Duodenal mucosa (tissue), 2 donors: ENCODE results near the gene ATG14.
A peak's percentile ranks its signal among the peaks of the same experiment; 100 is the strongest.
"Not testable (repeated sequence)": the region's sequence is repeated elsewhere in the genome, so short reads cannot be mapped to it uniquely, and the experiment has no call there.

Experiments
- H3K27ac ChIP-seq: one replicate; pipeline ENCODE4 v1.7.0; 2013; ENCODE audit warnings: low read depth, low read length
- H3K27me3 ChIP-seq, 2 donors: one replicate each; pipeline ENCODE4 v1.7.0; 2013; ENCODE audit warnings: low read length in 2 of 2, control low read depth in 1 of 2; ENCODE audit not compliant: insufficient read depth in 2 of 2, control insufficient read depth in 1 of 2
- H3K36me3 ChIP-seq, 2 donors: one replicate each; pipeline ENCODE4 v1.7.0; 2013; ENCODE audit warnings: low read length in 2 of 2, control low read depth in 1 of 2; ENCODE audit not compliant: insufficient read depth in 2 of 2, control insufficient read depth in 1 of 2
- H3K4me1 ChIP-seq, 2 donors: one replicate each; pipeline ENCODE4 v1.7.0; 2013; ENCODE audit warnings: low read length in 2 of 2, control low read depth in 1 of 2; ENCODE audit not compliant: insufficient read depth in 2 of 2, control insufficient read depth in 1 of 2
- H3K4me3 ChIP-seq, 2 donors: one replicate each; pipeline ENCODE4 v1.7.0; 2013; ENCODE audit warnings: low read length in 2 of 2, low read depth in 1 of 2
- H3K9ac ChIP-seq, 2 donors: one replicate each; pipeline ENCODE4 v1.7.0; 2013; ENCODE audit warnings: low read length in 2 of 2, low read depth in 1 of 2
- H3K9me3 ChIP-seq, 2 donors: one replicate each; pipeline ENCODE4 v1.7.0; 2013; ENCODE audit warnings: low read length in 2 of 2, control low read depth in 1 of 2; ENCODE audit not compliant: control insufficient read depth in 1 of 2

The ATG14 gene

DNA sequence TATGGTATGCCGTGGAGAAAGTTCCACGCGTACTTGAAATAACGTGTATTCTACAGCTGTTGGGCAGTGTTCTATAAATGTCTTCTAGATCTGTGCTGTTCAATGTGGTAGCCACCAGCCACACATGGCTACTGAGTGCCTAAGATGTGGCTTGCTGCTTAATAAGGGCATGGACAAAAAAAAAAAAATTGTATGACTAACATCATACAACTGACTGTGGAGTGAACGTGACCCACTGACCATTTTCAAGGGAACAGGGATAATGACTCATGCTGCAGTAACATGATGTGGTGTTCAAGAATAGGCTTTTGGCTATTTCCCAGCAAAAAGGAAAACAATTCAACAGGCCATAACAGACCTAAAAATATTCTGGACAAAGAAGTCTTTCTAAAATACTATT lies 13.0 kb downstream of the ATG14 start:
- H3K9ac ChIP-seq: no peak overlapping the region
- no peaks in the 10 kb centered on the region for H3K4me1 ChIP-seq
- H3K4me3 ChIP-seq: no peak overlapping the region
- H3K9me3 ChIP-seq: no peaks in the 10 kb centered on the region
- no peaks in the 10 kb centered on the region for H3K27me3 ChIP-seq
- no peak overlapping the region for H3K27ac ChIP-seq
- H3K36me3 ChIP-seq: peaks cover 0 to 16% of the 10 kb centered on the region in 2 donors

DNA sequence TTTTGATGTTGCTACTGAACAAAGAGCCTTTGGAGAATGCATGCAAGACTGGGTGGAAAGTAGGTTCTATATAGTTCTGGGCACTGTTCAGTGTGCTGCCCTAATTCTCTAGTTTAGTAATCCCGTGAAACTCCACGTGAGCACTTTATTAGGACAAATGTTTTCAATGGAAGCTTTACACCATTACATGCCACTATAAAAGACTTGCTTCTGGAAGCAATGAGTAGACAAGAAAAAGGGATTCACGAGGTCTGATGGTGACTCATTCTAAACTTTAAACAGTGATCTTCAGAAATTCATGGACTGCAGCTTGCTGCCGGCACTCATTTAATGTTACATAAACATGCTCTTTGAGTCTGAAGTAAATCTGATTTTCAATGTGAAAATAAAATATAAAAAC lies 22.3 kb downstream of the ATG14 start:
- peaks cover 3 to 12% of the 10 kb centered on the region in 2 donors for H3K36me3 ChIP-seq
- no peak overlapping the region for H3K27ac ChIP-seq
- H3K9me3 ChIP-seq: no peaks in the 10 kb centered on the region
- no peaks in the 10 kb centered on the region for H3K27me3 ChIP-seq
- peaks cover 0 to 16% of the 10 kb centered on the region in 2 donors for H3K4me1 ChIP-seq
- no peak overlapping the region for H3K9ac ChIP-seq
- H3K4me3 ChIP-seq: no peak overlapping the region

DNA sequence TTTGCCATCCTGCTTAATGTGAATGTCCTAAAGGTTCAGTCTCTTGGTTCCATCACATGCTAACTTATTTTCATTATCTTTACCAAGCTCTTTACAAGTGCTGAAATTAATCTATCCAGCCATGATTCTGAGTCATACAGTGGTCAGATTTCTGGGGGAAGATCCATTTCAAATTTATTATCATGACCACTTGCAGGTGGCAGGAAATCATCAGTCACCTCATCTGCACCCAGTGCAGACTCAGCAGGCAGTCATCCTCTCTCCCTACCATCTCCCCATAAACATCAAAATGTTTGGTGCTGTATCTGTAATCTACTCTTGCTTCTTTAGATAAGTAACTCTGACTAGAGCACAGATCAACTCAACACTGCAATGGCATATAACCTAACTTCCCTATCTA lies 23.5 kb downstream of the ATG14 start:
- Histone ChIP-seq H3K36me3 (peaks cover 3 to 17% of the 10 kb centered on the region in 2 donors), H3K9me3 (no peaks in the 10 kb centered on the region), H3K27ac (no peak overlapping the region), H3K4me3 (no peak overlapping the region), H3K27me3 (no peaks in the 10 kb centered on the region), H3K4me1 (peaks cover 0 to 16% of the 10 kb centered on the region in 2 donors), H3K9ac (no peak overlapping the region)

DNA sequence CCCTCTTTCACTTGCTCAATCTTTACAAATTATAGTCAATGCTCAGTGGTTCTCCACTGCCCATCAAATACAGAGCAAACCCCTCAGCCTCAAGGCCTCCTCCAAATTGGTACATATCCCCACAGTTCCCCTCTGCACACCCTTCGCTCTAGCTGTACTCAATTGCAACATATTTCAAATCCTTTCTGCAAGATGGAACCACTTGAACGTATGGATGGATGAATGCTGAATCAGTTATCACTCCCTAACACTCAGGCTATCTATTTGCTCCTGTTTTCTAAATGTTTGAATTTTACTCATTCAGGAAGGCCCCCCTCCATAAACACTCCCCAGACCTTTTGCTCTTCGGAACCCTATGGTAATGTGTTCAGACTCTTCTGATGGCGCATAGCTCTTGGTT lies 24.5 kb downstream of the ATG14 start:
- no peaks in the 10 kb centered on the region for H3K9me3 ChIP-seq
- no peak overlapping the region for H3K9ac ChIP-seq
- no peak overlapping the region for H3K4me3 ChIP-seq
- no peaks in the 10 kb centered on the region for H3K27me3 ChIP-seq
- no peak overlapping the region for H3K27ac ChIP-seq
- H3K4me1 ChIP-seq: peaks cover 0 to 16% of the 10 kb centered on the region in 2 donors
- H3K36me3 ChIP-seq: peaks cover 3 to 15% of the 10 kb centered on the region in 2 donors

DNA sequence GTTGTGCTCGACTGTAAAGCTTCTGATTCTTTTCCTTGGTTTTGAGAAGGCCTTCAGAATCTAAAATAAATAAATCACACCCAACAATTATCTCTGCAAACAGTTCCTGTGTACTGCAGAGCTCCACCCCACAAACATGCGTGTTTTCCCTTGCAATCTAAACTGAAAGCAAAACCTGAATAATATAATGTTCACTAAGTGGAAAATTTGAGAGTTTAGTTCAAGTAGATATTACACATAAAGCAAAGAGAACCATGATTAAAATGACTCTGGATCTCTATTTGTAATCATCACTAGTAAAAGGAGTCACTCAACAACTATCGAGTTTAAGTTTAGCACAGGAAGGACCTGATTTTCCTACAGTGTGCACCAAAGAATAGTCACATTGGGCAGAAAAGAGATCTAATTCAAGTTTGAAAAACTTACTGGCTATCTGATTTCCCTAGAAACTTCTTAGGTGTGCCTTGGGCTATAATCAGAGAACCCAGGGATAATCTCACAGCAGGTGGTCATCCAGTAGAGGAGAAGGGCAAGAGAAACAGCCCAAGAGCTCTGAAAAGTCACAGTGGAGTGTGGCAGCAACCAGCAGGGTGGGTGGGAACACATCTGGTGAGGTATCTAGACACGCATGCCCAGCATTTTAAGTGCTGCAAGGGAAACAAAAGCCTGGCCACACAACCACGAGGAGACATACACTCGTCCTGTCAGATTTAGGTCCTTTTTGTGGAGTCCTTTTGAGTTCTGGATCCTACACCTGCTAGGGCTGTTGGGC lies 25.4 kb downstream of the ATG14 start:
- H3K27me3 ChIP-seq: no peaks in the 10 kb centered on the region
- H3K36me3 ChIP-seq: peaks cover 9 to 21% of the 10 kb centered on the region in 2 donors
- peak overlapping the region; percentile 47 for H3K27ac ChIP-seq
- no peak overlapping the region for H3K9ac ChIP-seq
- H3K4me1 ChIP-seq: peaks cover 0 to 16% of the 10 kb centered on the region in 2 donors
- no peaks in the 10 kb centered on the region for H3K9me3 ChIP-seq
- peak overlapping the region in 1 of 2 donors; percentile 5 for H3K4me3 ChIP-seq

DNA sequence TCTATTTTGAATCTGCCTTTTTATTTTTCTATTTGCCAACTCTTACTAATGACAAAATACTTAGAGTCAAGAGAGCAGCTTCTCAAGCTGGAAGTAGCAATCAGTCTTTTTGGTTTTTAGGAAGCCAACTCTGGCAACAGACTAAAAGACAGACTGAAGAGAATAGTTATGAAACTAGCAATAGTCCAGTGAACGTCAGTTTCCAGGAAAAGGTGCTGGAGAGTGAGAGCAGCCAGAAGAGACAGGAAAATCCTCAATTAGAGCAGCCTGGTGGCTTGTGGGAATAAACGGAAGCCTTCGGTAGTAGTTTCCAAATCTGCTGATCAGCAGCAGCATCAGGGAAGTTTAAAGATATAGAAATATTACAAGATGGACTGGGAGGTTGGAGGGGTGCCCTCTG lies 27.1 kb downstream of the ATG14 start:
- H3K9me3 ChIP-seq: no peaks in the 10 kb centered on the region
- H3K27me3 ChIP-seq: no peaks in the 10 kb centered on the region
- H3K27ac ChIP-seq: no peak overlapping the region
- no peak overlapping the region for H3K4me3 ChIP-seq
- H3K9ac ChIP-seq: no peak overlapping the region
- peaks cover 0 to 16% of the 10 kb centered on the region in 2 donors for H3K4me1 ChIP-seq
- H3K36me3 ChIP-seq: peaks cover 14 to 34% of the 10 kb centered on the region in 2 donors

DNA sequence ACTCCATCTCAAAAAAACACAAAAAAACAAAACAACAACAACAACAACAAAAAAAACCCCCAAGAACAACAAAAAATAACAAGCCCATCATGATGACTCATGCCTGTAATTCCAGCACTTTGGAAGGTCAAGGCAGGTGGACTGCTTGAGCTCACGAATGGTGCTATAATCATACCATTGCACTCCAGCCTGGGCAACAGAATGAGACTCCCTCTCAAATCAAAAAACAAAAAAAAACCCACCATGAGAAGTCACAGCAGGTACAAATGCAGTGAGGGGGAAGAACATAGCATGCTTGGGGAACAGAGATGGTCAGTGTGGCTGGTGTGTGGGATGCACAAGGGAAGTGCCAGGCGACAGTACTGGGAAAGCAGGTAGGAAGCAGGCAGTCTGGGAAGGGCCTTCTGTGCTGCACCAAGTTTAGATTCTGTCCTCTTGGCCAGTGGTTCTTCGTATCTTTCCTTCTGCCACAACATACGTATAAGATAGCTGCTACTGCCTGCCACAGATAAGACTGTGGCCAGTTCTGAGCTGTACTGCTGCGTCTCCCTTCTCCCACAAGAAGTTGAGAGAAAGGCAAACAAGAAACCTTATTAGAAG lies 28.0 kb downstream of the ATG14 start:
- Histone ChIP-seq H3K27me3 (no peaks in the 10 kb centered on the region), H3K27ac (no peak overlapping the region), H3K9me3 (no peaks in the 10 kb centered on the region), H3K36me3 (peaks cover 18 to 33% of the 10 kb centered on the region in 2 donors), H3K4me1 (peaks cover 0 to 16% of the 10 kb centered on the region in 2 donors), H3K9ac (no peak overlapping the region), H3K4me3 (no peak overlapping the region)

DNA sequence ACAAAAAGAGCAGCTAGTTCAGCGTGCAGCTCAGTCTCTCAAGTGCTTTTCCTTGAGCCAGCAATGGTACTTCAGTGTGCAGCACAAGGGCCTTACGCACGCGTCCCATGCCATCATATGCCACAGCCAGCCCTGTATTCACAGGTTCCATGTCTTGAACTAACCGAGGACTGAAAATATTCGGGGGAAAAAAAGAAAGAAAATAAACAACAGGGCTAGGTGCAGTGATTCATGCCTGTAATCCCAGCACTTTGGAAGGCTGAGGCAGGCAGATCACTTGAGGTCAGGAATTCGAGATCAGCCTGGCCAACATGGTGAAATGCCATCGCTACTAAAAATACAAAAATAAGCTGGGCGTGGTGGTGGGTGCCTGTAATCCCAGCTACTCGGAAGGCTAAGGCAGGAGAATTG lies 28.6 kb downstream of the ATG14 start:
- Histone ChIP-seq H3K36me3 (peaks cover 17 to 31% of the 10 kb centered on the region in 2 donors), H3K4me1 (peaks cover 0 to 16% of the 10 kb centered on the region in 2 donors)
- H3K9ac ChIP-seq, H3K4me3 ChIP-seq, H3K27me3 ChIP-seq, H3K27ac ChIP-seq, H3K9me3 ChIP-seq: not testable (repeated sequence)

DNA sequence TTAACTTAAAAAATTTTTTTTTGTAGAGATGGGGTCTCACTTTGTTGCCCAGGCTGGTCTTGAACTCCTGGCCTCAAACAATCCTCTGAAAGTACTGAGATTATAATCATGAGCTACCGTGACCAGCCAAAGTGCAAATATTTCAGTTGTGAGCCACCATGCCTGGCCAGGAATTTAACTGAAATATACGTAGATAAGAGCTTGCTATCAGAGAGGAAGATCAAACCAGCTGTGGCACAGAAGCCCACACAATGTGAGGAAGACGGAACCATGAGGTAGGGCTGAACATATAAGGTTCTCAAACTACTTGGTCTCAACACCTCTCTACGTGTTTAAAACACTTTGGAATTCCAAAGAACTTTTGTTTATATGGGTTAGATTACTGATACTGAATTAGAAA lies 29.1 kb downstream of the ATG14 start:
- no peaks in the 10 kb centered on the region for H3K9me3 ChIP-seq
- H3K36me3 ChIP-seq: peaks cover 16 to 34% of the 10 kb centered on the region in 2 donors
- peaks cover 0 to 16% of the 10 kb centered on the region in 2 donors for H3K4me1 ChIP-seq
- no peak overlapping the region for H3K27ac ChIP-seq
- H3K9ac ChIP-seq: no peak overlapping the region
- H3K27me3 ChIP-seq: no peaks in the 10 kb centered on the region
- no peak overlapping the region for H3K4me3 ChIP-seq

DNA sequence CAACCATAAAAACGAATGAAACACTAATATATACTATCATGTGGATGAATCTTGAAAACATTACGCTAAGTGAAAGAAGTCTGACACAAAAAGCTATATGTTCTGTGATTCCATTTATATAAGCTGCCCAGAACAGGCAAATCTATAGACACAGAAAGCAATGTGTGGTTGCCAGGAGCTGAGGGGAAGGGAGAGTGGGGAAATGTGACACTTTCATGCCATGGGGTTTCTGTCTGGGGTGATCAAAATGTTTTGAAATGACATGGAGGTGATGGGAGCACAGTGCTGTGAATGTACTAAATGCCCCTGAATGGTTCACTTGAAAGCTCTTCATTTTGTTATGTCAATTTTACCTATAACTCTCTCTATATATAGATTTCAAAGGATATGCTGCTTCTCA lies 30.1 kb downstream of the ATG14 start:
- H3K27ac ChIP-seq: no peak overlapping the region
- peaks cover 18 to 42% of the 10 kb centered on the region in 2 donors for H3K36me3 ChIP-seq
- H3K4me3 ChIP-seq: no peak overlapping the region
- no peaks in the 10 kb centered on the region for H3K27me3 ChIP-seq
- peaks cover 0 to 13% of the 10 kb centered on the region in 2 donors for H3K4me1 ChIP-seq
- H3K9me3 ChIP-seq: no peaks in the 10 kb centered on the region
- H3K9ac ChIP-seq: no peak overlapping the region
